Endothelial cell of umbilical vein (primary cell): ENCODE measurements around the gene MTCH2.

ENCODE experiments used
- CTCF ChIP-seq, 2 donors: IDR thresholded peaks; 1 replicate in 1 of 2; 2 replicates in 1 of 2; pipeline ENCODE4 v1.5.1; 2011; ENCODE audit warnings: low read length in 2 of 2, mild to moderate bottlenecking in 2 of 2, moderate library complexity in 2 of 2, control low read depth in 1 of 2, inconsistent platforms in 1 of 2, low read depth in 1 of 2; ENCODE audit not compliant: insufficient read depth in 1 of 2; ENCODE audit errors: extremely low read depth in 1 of 2
- EZH2 ChIP-seq: IDR thresholded peaks from 2 replicates; pipeline ENCODE4 v1.6.1; 2012; ENCODE audit warnings: borderline replicate concordance, low read depth, mild to moderate bottlenecking, moderate library complexity, low read length, inconsistent platforms; ENCODE audit not compliant: severe bottlenecking
- FOS ChIP-seq: IDR thresholded peaks from 2 replicates; pipeline ENCODE4 v1.6.1; 2011; ENCODE audit warnings: mild to moderate bottlenecking, low read length, moderate library complexity, borderline replicate concordance; ENCODE audit not compliant: insufficient read depth
- GATA2 ChIP-seq: IDR thresholded peaks from 2 replicates; pipeline ENCODE4 v1.7.0; 2011; ENCODE audit warnings: low read depth, mild to moderate bottlenecking, moderate library complexity, mixed read lengths, low read length; ENCODE audit not compliant: insufficient read length, insufficient read depth
- JUN ChIP-seq: IDR thresholded peaks from 2 replicates; pipeline ENCODE4 v1.6.1; 2011; ENCODE audit warnings: borderline replicate concordance, low read depth; ENCODE audit not compliant: insufficient read length, insufficient read depth
- MAX ChIP-seq: IDR thresholded peaks from 2 replicates; pipeline ENCODE4 v1.6.1; 2011; ENCODE audit not compliant: insufficient read depth, insufficient read length
- POLR2A ChIP-seq: IDR thresholded peaks from 2 replicates; pipeline ENCODE4 v1.6.1; 2012; ENCODE audit warnings: low read depth, mild to moderate bottlenecking, control low read depth, low read length
- POLR2AphosphoS5 ChIP-seq: IDR thresholded peaks from 2 replicates; pipeline ENCODE4 v1.6.1; 2012; ENCODE audit warnings: low read depth, mild to moderate bottlenecking, control low read depth, low read length, moderate library complexity; ENCODE audit not compliant: insufficient read depth

GRCh38 chr11:47577460-47578041 lies 64.8 kb downstream of the MTCH2 start:
- TF ChIP-seq EZH2 (no peak), CTCF (IDR thresholded peaks at IDR 0.05; ENCODE audit: extremely low read depth in 1 of 2, insufficient read depth in 1 of 2, low read depth in 1 of 2, low read length in 2 of 2) (no peak), GATA2 (no peak), POLR2A (no peak), MAX (no peak), JUN (no peak), POLR2AphosphoS5 (no peak), FOS (no peak)
